A549 treated with RU486 at 1 μM for 4 hours (cell line): Measurements from ENCODE around the gene YAP1. TPM values are rescaled to one million over a fixed set of nuclear protein-coding genes. Genes with fewer than 3 reads are reported as not detected.

ENCODE experiments used
- total RNA-seq: library from RNA; stranded (reverse); fragments of 200-300 nt; extraction: Qiagen RNA extraction; gene quantifications from 5 replicates; pipeline ENCODE4 v1.2.3, GENCODE V29; 2022; ENCODE audit warnings: low read depth

The YAP1 gene
- total RNA-seq: 43.4 to 55.1 TPM (median 49.7 TPM) in 5 replicates

GRCh38 chr11:102109896-102110760, at the start of gene YAP1:
TSS of gene YAP1 (plus strand) at chr11:102110447. CDS start at chr11:102110849, 402 bp downstream.

Other genes with a start within 250 kb of the YAP1 start
- 3.1 to 4.6 TPM (median 3.4 TPM) in 5 replicates for gene CEP126, start 195.4 kb upstream of the YAP1 start, total RNA-seq
- 0.05 to 0.14 TPM in 2 of 5 replicates, not detected in the others for gene ANGPTL5, start 193.9 kb upstream of the YAP1 start, total RNA-seq
- gene CFAP300, start 63.0 kb upstream of the YAP1 start, total RNA-seq: 4.9 to 7.1 TPM (median 6.6 TPM) in 5 replicates
- gene BIRC3, start 207.0 kb downstream of the YAP1 start, total RNA-seq: 18.3 to 32.2 TPM (median 27.0 TPM) in 5 replicates
- 20.3 to 32.6 TPM (median 28.5 TPM) in 5 replicates for gene BIRC2, start 236.8 kb downstream of the YAP1 start, total RNA-seq